ENCODE results near the gene KLRC2. TPM values are rescaled to one million over a fixed set of nuclear protein-coding genes. Genes with fewer than 3 reads are reported as not detected.
"Not testable (repeated sequence)": the region's sequence is repeated elsewhere in the genome, so short reads cannot be mapped to it uniquely, and the experiment has no call there.

Gene KLRC2
- total RNA-seq, result under 1 TPM in 2 of 4 donors, not detected in 2; 0.42 to 0.66 TPM

DNA sequence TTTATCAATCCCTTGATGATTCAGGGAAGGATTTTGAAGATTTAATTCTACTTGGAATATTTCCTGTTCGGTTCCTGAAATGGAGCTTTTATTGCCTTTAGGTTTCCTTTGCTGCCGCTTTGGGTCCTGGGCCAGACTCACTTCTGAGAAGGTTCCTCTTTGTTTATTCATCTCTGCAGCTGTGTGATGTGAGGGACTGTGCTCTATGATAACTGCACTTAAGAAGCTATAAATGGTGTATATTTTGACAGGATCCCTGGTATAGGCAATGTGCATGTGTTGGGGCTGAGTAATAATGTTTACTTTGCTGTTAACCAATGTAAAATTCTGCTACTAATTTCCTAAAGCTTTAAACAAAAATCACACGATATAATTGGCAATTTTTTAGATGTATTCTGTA is at the start of gene KLRC2:
Gene KLRC2 (minus strand): TSS at position 195 of the 400 bp plus-strand sequence. CDS start 24 bp downstream, at position 171.
- H3K27ac ChIP-seq (replicated peaks in 1 of 4); H3K4me3 ChIP-seq; intact Hi-C loops (cut with DNase I); H3K4me1 ChIP-seq; H3K36me3 ChIP-seq; H3K9me3 ChIP-seq; H3K27me3 ChIP-seq; DNase-seq (ENCODE audit: extremely low spot score): not testable (repeated sequence)
- WGBS, result 27% methylated on average over 3 of the region's 3 CpGs

DNA sequence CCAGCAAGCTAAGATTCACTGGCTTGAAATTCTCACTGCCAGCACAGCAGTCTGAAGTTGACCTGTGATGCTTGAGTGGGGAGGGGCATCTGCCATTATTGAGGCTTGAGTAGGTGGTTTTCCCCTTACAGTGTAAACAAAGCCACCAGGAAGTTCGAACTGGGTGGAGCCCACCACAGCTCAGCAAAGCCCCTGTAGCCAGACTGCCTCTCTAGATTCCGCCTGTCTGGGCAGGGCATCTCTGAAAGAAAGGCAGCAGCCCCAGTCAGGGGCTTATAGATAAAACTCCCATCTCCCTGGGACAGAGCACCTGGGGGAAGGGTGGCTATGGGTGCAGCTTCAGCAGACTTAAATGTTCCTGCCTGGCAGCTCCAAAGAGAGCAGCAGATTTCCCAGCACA is 46.1 kb upstream of the KLRC2 start:
- intact Hi-C loops (cut with DNase I); H3K4me3 ChIP-seq; DNase-seq (ENCODE audit: extremely low spot score); H3K27ac ChIP-seq (replicated peaks in 1 of 4); H3K36me3 ChIP-seq; H3K4me1 ChIP-seq; H3K27me3 ChIP-seq: not testable (repeated sequence)
- WGBS, result 60% methylated on average over 1 of the region's 2 CpGs
- peaks cover 0 to 15% (median 0%) of the 10 kb centered on the region in 4 donors for H3K9me3 ChIP-seq

DNA sequence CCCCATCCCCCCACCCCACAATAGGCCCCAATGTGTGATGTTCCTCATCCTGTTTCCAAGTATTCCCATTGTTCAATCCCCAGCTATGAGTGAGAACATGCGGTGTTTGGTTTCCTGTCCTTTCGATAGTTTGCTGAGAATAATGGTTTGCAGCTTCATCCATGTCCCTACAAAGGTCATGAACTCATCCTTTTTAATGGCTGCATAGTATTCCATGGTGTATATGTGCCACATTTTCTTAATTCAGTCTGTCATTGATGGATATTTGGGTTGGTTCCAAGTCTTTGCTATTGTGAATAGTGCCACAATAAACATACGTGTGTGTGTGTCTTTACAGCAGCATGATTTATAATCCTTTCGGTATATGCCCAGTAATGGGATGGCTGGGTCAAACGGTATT is 37.0 kb upstream of the KLRC2 start:
- DNase-seq (ENCODE audit: extremely low spot score); H3K9me3 ChIP-seq: not testable (repeated sequence)
- 83% methylated on average over 5 of the region's 5 CpGs for WGBS

DNA sequence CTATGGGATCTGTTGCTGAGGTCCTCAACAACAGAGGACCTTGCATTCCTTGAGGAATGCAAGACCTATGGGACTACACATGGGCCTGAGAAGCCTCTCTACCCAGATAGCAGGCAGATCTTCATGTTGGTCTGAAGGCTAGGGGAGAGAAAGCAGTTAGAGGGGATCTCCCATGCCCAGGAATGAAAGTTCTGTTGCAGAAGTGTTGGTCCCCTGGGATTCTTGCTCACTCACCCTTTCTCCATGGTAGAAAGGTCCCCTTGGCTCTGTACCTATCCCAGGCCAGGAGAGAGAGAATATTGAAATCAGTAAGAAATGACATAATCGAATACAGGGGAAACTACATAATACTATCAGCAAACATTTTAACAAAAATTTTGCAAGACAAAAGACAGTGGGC is 33.9 kb upstream of the KLRC2 start:
- no peaks in the 10 kb centered on the region for H3K4me1 ChIP-seq
- no peak overlapping the region for H3K4me3 ChIP-seq
- no peaks in the 10 kb centered on the region for H3K36me3 ChIP-seq
- peaks cover 0 to 6% (median 0%) of the 10 kb centered on the region in 4 donors for H3K9me3 ChIP-seq
- 86% methylated on average over 1 of the region's 1 CpG for WGBS
- H3K27me3 ChIP-seq, result peaks cover 0 to 3% (median 0%) of the 10 kb centered on the region in 4 donors
- intact Hi-C loops (cut with DNase I), result no loop called here
- DNase-seq (ENCODE audit: extremely low spot score), result no peak
- TF ChIP-seq CTCF (IDR thresholded peaks at IDR 0.05) (no peak), POLR2A (IDR thresholded peaks at IDR 0.05; ENCODE audit: low read depth) (no peak), EP300 (IDR thresholded peaks at IDR 0.05) (no peak), POLR2AphosphoS5 (IDR thresholded peaks at IDR 0.05) (no peak)
- no peak overlapping the region for H3K27ac ChIP-seq (replicated peaks in 1 of 4)

More for the DNA sequence above, 37.0 kb upstream of the KLRC2 start:
- H3K36me3 ChIP-seq; intact Hi-C loops (cut with DNase I); H3K4me1 ChIP-seq; H3K4me3 ChIP-seq; H3K27me3 ChIP-seq; H3K27ac ChIP-seq (replicated peaks in 1 of 4): not testable (repeated sequence)

GRCh38 chr12:10466311-10466710 is 30.5 kb upstream of the KLRC2 start:
- H3K4me1 ChIP-seq, result no peaks in the 10 kb centered on the region
- no peaks in the 10 kb centered on the region for H3K36me3 ChIP-seq
- no CpG with 5 or more reads among the region's 4 CpGs for WGBS
- intact Hi-C loops (cut with DNase I), result no loop called here
- H3K27me3 ChIP-seq, result peaks cover 0 to 3% (median 0%) of the 10 kb centered on the region in 4 donors
- H3K27ac ChIP-seq (replicated peaks in 1 of 4), result no peak overlapping the region
- no peak overlapping the region for H3K4me3 ChIP-seq
- TF ChIP-seq POLR2A (IDR thresholded peaks at IDR 0.05; ENCODE audit: low read depth), result no peak
- TF ChIP-seq EP300 (IDR thresholded peaks at IDR 0.05), result no peak
- no peaks in the 10 kb centered on the region for H3K9me3 ChIP-seq
- DNase-seq (ENCODE audit: extremely low spot score), result no peak

- no peak for DNase-seq (ENCODE audit: extremely low spot score)
- TF ChIP-seq CTCF (IDR thresholded peaks at IDR 0.05) (no peak), POLR2A (IDR thresholded peaks at IDR 0.05; ENCODE audit: low read depth) (no peak), POLR2AphosphoS5 (IDR thresholded peaks at IDR 0.05) (no peak), EP300 (IDR thresholded peaks at IDR 0.05) (no peak)
- WGBS, result 90% methylated on average over 3 of the region's 3 CpGs
- peaks cover 0 to 24% (median 15%) of the 10 kb centered on the region in 4 donors for H3K9me3 ChIP-seq
- H3K27ac ChIP-seq (replicated peaks in 1 of 4), result no peak overlapping the region
- intact Hi-C loops (cut with DNase I), result no loop called here
- H3K4me3 ChIP-seq, result no peak overlapping the region
- H3K27me3 ChIP-seq, result no peaks in the 10 kb centered on the region
- no peaks in the 10 kb centered on the region for H3K36me3 ChIP-seq
- H3K4me1 ChIP-seq, result no peaks in the 10 kb centered on the region
Measured at GRCh38 chr12:10457760-10458159, 21.9 kb upstream of the KLRC2 start.

DNA sequence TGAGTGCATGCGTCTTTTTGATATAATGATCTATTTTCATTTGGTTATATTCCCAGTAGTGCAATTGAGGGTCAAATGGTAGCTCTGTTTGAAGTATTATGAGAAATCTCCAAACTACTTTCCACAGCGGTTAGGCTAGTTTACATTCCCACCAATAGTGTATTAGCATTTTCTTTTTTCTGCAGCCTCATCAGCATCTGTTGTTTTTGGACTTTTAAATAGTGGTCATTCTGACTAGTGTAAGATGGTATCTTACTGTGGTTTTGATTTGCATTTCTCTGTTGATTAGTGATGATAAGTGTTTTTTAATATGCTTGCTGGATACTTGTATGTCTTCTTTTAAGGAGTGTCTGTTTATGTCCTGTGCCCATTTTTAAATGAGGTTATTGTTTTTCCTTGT is 21.0 kb upstream of the KLRC2 start:
- H3K9me3 ChIP-seq, result peaks cover 0 to 24% (median 15%) of the 10 kb centered on the region in 4 donors
- intact Hi-C loops (cut with DNase I), result no loop called here
- no peak for TF ChIP-seq CTCF (IDR thresholded peaks at IDR 0.05)
- TF ChIP-seq EP300 (IDR thresholded peaks at IDR 0.05), result no peak
- TF ChIP-seq POLR2AphosphoS5 (IDR thresholded peaks at IDR 0.05), result no peak
- TF ChIP-seq POLR2A (IDR thresholded peaks at IDR 0.05; ENCODE audit: low read depth), result no peak
- no peaks in the 10 kb centered on the region for H3K4me1 ChIP-seq
- WGBS, result 84% methylated on average over 2 of the region's 2 CpGs
- no peaks in the 10 kb centered on the region for H3K27me3 ChIP-seq
- no peaks in the 10 kb centered on the region for H3K36me3 ChIP-seq
- no peak for DNase-seq (ENCODE audit: extremely low spot score)
- H3K27ac ChIP-seq (replicated peaks in 1 of 4), result no peak overlapping the region
- no peak overlapping the region for H3K4me3 ChIP-seq

All from esophagus muscularis mucosa (tissue), 4 donors.